Measurements from ENCODE around the gene TTLL1. TPM values are rescaled to one million over a fixed set of nuclear protein-coding genes. Genes with fewer than 3 reads are reported as not detected.

TTLL1 gene
- total and polyA plus RNA-seq, 2 donors (not counting 3 experiments of a cell fraction or from before 2014, with no cell fraction given): 9.0 to 17.0 TPM

GRCh38 chr22:42991010-42991651 is 98.1 kb downstream of the TTLL1 start:
- no TSS peak for BruUV-seq (replicated peaks)
- Histone ChIP-seq H3K4me2 (ENCODE audit: insufficient read depth, low read length) (no peak overlapping the region), H4K20me1 (replicated peaks; ENCODE audit: control insufficient read depth, extremely low read depth, insufficient read depth, low read length) (no peaks in the 10 kb centered on the region), H3K27ac (ENCODE audit: insufficient read depth, low read depth, low read length) (peak overlapping the region; percentile 10), H3K79me2 (ENCODE audit: control insufficient read depth, insufficient read depth, low read length) (peaks cover 61% of the 10 kb centered on the region), H3K4me3 (replicated peaks in 1 of 3; ENCODE audit: insufficient read depth in 1 of 3, low read depth in 1 of 3, low read length in 3 of 3) (no peak overlapping the region), H3K9ac (replicated peaks; ENCODE audit: extremely low read depth, insufficient read depth, low read length) (no peak overlapping the region), H3K4me1 (ENCODE audit: control insufficient read depth, extremely low read depth, insufficient read depth, low read length) (peaks cover 21% of the 10 kb centered on the region), H3K9me3 (replicated peaks; ENCODE audit: control insufficient read depth, insufficient read depth, low read length) (no peaks in the 10 kb centered on the region), H2AFZ (ENCODE audit: low read depth, low read length) (no peak overlapping the region), H3K36me3 (ENCODE audit: control insufficient read depth in 2 of 2, extremely low read depth in 1 of 2, insufficient read depth in 2 of 2, low read length in 2 of 2) (no peaks in the 10 kb centered on the region), H3K9me1 (replicated peaks; ENCODE audit: control insufficient read depth, extremely low read depth, insufficient read depth, low read length) (no peaks in the 10 kb centered on the region), H3K27me3 (ENCODE audit: control insufficient read depth in 2 of 2, insufficient read depth in 2 of 2, low read length in 2 of 2) (no peaks in the 10 kb centered on the region)
- FAIRE-seq: peak; percentile 79
- ChIA-PET POLR2A (interaction anchor here (1.3 kb wide), 1 partner anchor 24 kb away, joined by 3 read pairs; the partner anchor contains the start of gene PACSIN2), CTCF (interaction anchor here (0.5 to 4.2 kb wide), 15 partner anchors 10 to 159 kb away, joined by 3 to 33 read pairs (median 7); partner anchors contain the start of gene PACSIN2)
- dilution Hi-C loops (cut with MboI; ENCODE audit: extremely low pct_ligation_motif_present, low sequenced_read_pairs) (no loop called here), intact Hi-C loops (cut with micrococcal nuclease) (no loop called here)
- TF ChIP-seq GATA2 (IDR thresholded peaks at IDR 0.05; ENCODE audit: insufficient read depth, insufficient read length, low read depth, low read length) (peak; percentile 26), POLR2A (IDR thresholded peaks at IDR 0.05; ENCODE audit: low read depth, low read length) (no peak), FOS (IDR thresholded peaks at IDR 0.05; ENCODE audit: borderline replicate concordance, insufficient read depth, low read length) (peak; percentile 52)
- DNase-seq (ENCODE audit: low read depth, low spot score): no peak

GRCh38 chr22:42990131-42990838 is 98.9 kb downstream of the TTLL1 start:
- Histone ChIP-seq H3K9ac (replicated peaks; ENCODE audit: extremely low read depth, insufficient read depth, low read length) (no peak overlapping the region), H3K4me3 (replicated peaks in 1 of 3; ENCODE audit: insufficient read depth in 1 of 3, low read depth in 1 of 3, low read length in 3 of 3) (no peak overlapping the region), H3K27me3 (ENCODE audit: control insufficient read depth in 2 of 2, insufficient read depth in 2 of 2, low read length in 2 of 2) (no peaks in the 10 kb centered on the region), H3K9me1 (replicated peaks; ENCODE audit: control insufficient read depth, extremely low read depth, insufficient read depth, low read length) (no peaks in the 10 kb centered on the region), H3K79me2 (ENCODE audit: control insufficient read depth, insufficient read depth, low read length) (peaks cover 65% of the 10 kb centered on the region), H3K9me3 (replicated peaks; ENCODE audit: control insufficient read depth, insufficient read depth, low read length) (no peaks in the 10 kb centered on the region), H3K27ac (ENCODE audit: insufficient read depth, low read depth, low read length) (no peak overlapping the region), H2AFZ (ENCODE audit: low read depth, low read length) (no peak overlapping the region), H4K20me1 (replicated peaks; ENCODE audit: control insufficient read depth, extremely low read depth, insufficient read depth, low read length) (no peaks in the 10 kb centered on the region), H3K36me3 (ENCODE audit: control insufficient read depth in 2 of 2, extremely low read depth in 1 of 2, insufficient read depth in 2 of 2, low read length in 2 of 2) (no peaks in the 10 kb centered on the region), H3K4me1 (ENCODE audit: control insufficient read depth, extremely low read depth, insufficient read depth, low read length) (peaks cover 18% of the 10 kb centered on the region), H3K4me2 (ENCODE audit: insufficient read depth, low read length) (no peak overlapping the region)
- CTCF ChIA-PET: interaction anchor here (0.6 to 4.2 kb wide), 27 partner anchors 10 to 146 kb away, joined by 3 to 33 read pairs (median 4); partner anchors contain the start of gene PACSIN2
- FAIRE-seq (peak; percentile 75), DNase-seq (ENCODE audit: low read depth, low spot score) (peak; percentile 56)
- dilution Hi-C loops (cut with MboI; ENCODE audit: extremely low pct_ligation_motif_present, low sequenced_read_pairs) (no loop called here), intact Hi-C loops (cut with micrococcal nuclease) (loop anchor here (1.0 kb wide), 1 partner anchor 44 kb away; no protein-coding TSS in a partner anchor)
- BruUV-seq (replicated peaks): no TSS peak
- TF ChIP-seq MYC (IDR thresholded peaks at IDR 0.05; ENCODE audit: low read depth, low read length): no peak
- TF ChIP-seq, protein P1, sequence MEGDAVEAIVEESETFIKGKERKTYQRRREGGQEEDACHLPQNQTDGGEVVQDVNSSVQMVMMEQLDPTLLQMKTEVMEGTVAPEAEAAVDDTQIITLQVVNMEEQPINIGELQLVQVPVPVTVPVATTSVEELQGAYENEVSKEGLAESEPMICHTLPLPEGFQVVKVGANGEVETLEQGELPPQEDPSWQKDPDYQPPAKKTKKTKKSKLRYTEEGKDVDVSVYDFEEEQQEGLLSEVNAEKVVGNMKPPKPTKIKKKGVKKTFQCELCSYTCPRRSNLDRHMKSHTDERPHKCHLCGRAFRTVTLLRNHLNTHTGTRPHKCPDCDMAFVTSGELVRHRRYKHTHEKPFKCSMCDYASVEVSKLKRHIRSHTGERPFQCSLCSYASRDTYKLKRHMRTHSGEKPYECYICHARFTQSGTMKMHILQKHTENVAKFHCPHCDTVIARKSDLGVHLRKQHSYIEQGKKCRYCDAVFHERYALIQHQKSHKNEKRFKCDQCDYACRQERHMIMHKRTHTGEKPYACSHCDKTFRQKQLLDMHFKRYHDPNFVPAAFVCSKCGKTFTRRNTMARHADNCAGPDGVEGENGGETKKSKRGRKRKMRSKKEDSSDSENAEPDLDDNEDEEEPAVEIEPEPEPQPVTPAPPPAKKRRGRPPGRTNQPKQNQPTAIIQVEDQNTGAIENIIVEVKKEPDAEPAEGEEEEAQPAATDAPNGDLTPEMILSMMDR (IDR thresholded peaks at IDR 0.05; ENCODE audit: extremely low read depth in 1 of 2, insufficient read depth in 1 of 2, low read depth in 1 of 2, low read length in 2 of 2): peak; percentile 24 to 25
- TF ChIP-seq FOS (IDR thresholded peaks at IDR 0.05; ENCODE audit: borderline replicate concordance, insufficient read depth, low read length): peak; percentile 35
- POLR2A ChIA-PET: interaction anchor here (0.8 kb wide), 1 partner anchor 25 kb away, joined by 5 read pairs; the partner anchor contains the start of gene PACSIN2
